Midbrain (tissue), 1 donor: ENCODE results near the gene COL20A1.
A peak's percentile ranks its signal among the peaks of the same experiment; 100 is the strongest.

Experiments
- DNase-seq: peaks from one replicate; lab custom pipeline; 2025; lab: John Stamatoyannopoulos, UW

Gene COL20A1

GRCh38 chr20:63348828-63349515 is 56.0 kb downstream of the COL20A1 start:
- DNase-seq: no peak

DNA sequence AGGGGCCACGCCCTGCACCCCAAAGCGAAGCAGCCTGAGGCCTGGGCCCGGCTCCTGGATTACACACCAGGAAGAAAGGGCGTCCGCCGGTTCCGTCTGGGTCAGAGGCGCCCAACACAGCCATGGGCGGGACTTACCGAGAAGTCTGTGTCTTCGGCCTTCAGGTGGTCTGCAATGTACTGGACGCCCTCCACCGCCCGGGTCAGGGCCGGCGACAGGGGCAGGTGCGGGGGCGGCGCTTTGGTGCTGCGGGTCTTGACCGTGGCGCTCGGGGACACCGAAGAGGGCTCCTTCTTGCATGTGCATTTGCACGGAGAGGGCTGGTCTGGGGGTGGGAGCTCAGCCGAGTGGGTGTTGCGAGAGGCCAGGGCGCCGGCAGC is 56.5 kb downstream of the COL20A1 start:
- DNase-seq: no peak

GRCh38 chr20:63350196-63350595 is 57.2 kb downstream of the COL20A1 start:
- DNase-seq: no peak

- DNase-seq: no peak
Measured at GRCh38 chr20:63350597-63351325, 57.8 kb downstream of the COL20A1 start.

GRCh38 chr20:63351326-63351700 is 58.3 kb downstream of the COL20A1 start:
- DNase-seq: no peak

GRCh38 chr20:63351811-63352591 is 59.0 kb downstream of the COL20A1 start:
- peak; percentile 62 for DNase-seq

- no peak for DNase-seq
Measured at GRCh38 chr20:63352811-63353221, 59.8 kb downstream of the COL20A1 start.

GRCh38 chr20:63354636-63355350 is 61.8 kb downstream of the COL20A1 start:
- DNase-seq: no peak

DNA sequence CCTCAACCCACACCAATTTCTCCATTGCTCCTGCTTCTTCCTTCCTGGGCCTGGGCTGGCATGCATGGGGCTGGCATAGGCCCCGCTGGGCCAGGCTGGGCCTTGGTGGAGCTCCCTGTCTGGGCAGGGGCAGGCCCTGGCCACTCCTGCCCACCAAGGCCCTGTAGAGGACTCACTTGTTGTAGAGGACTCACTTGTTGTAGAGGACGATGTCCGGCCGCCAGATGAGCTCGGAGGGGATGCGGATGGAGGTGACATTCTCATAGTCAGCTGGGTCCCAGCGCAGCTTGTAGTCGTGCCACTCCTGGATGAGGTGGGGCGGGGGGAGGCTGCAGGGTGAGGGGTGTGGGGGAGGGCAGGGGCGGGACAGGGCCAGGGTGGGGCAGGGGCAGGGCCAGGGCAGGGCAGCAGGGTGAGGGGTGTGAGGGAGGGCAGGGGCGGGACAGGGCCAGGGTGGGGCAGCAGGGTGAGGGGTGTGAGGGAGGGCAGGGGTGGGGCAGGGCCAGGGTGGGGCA is 62.9 kb downstream of the COL20A1 start:
- no peak for DNase-seq

- DNase-seq: no peak
Measured at GRCh38 chr20:63356511-63356910, 63.5 kb downstream of the COL20A1 start.

DNA sequence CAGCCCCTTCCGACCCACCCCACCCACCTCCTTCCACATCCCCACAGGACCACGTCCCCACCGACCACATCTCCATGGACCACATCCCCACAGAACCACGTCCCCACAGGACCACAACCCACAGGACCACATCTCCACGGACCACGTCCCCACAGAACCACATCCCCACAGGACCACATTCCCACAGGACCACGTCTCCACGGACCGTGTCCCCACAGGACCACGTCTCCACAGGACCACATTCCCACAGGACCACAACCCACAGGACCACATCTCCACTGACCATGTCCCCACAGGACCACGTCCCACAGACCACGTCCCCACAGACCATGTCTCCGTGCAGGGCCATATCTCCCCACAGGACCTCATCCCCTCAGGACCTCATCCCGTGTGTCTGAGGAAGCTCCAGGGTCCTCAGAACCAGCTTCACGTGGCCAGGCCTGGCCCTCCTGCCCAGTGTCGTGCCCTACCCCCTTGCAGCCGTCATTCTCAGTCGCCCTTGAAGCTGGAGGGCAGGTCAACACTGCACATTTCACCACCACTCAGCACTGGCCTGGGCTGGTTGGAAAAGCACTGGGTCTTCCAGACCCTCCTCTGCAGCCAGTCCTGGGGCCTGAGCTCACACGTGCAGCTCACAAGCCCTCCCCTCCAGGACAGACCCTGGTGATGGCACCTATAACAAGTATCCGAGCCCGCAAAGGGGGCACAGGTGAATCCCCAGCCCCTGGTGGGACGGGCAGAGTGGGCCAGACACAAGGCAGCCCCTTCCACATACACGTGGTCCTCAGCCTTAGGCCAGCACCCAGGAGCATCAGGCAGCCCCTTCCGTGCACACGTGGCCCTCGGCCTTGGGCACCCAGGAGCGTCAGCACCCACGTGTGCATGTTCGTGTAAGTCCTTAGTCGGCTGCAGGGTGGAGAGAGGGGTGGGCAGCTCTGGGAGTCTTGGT is 64.2 kb downstream of the COL20A1 start:
- DNase-seq: no peak

DNA sequence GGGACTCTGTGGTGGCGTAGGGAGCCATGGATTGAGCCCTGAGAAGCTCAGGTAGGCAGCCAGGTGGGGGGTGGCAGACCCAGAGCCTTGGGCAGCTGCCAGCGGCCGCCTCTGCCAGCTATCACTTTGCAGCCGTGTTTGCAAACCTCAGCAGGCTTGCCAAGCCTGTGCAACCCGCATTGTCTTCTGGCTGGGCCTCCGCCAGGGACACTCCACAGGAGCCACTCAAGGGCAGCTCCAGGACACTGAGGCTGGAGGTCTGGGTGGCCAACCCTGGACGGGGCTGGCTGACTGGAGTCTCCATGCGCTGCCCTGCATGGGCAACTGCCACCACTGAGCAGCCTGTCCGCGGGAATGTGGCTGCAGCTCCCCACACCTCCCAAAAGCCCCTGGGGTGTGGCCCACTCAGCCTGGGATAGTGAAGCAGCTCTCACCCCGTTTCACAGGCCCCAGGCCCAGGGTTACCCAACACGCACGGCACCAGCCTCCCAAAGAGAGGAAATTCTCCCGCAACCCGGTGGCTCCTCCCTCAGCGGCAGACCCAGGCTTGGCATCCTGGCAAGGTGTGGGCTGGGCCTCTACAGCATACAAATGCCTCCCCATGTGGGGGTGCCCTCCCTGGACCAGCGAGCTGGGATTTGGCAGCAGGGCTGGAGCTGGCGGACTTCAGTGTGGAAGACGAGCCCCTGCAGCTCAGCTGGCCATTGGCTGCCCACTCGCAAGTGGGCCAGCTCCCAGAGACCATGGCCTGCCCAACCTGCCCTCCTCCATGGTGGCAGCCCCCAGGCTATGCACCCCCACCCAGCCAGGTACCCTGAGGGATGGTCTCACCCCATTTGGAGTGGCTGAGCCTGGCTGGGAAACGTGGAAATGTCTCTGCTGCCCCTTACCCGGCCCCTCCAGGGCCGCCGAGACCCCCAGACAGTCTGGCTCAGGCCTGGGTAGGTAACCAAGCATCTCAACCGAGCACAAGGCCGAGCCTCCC is 65.2 kb downstream of the COL20A1 start:
- DNase-seq: no peak

DNA sequence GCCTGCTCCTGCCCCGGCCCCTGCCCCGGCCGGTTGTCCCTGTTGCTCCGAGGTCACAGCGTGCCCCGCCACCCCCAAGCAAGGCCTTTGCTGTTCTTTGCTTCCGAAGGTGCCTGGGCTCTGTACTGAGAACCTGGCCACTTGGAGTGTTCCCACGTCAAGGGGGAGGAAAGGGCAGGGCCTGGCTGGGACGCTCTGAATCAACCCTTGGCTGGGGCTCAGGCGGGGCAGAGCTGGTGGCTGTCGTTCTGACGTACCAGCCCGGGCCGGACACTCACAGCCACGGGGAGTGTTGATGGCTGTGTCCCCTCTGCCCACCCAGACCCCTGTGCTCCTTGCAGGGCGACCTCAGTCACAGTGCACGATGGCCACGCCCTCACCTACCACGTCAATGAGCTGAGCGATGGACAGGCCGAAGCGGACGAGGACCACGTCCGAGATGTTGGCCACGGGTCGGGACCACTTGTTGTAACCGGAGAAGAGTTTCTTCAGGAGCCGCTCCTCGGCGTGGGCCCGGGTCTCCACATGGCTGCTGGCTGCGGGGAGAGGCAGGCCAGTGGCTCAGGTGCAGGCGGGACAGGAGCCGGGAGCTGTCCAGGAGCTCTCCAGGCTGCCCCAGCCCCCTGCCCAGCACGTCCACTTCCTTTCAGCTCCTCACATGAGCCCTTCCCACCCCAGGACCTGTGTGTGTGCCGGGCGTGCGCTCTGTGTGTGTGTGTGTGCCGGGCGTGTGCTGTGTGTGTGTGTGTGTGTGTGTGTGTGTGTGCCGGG is 66.4 kb downstream of the COL20A1 start:
- DNase-seq: no peak

GRCh38 chr20:63359937-63360849 is 67.2 kb downstream of the COL20A1 start:
- no peak for DNase-seq

GRCh38 chr20:63360850-63361518 is 68.0 kb downstream of the COL20A1 start, which contains the start of gene CHRNA4:
Gene CHRNA4, minus strand, starts transcription at chr20:63361349. Its CDS starts 184 bp downstream, at chr20:63361165.
- DNase-seq: no peak

DNA sequence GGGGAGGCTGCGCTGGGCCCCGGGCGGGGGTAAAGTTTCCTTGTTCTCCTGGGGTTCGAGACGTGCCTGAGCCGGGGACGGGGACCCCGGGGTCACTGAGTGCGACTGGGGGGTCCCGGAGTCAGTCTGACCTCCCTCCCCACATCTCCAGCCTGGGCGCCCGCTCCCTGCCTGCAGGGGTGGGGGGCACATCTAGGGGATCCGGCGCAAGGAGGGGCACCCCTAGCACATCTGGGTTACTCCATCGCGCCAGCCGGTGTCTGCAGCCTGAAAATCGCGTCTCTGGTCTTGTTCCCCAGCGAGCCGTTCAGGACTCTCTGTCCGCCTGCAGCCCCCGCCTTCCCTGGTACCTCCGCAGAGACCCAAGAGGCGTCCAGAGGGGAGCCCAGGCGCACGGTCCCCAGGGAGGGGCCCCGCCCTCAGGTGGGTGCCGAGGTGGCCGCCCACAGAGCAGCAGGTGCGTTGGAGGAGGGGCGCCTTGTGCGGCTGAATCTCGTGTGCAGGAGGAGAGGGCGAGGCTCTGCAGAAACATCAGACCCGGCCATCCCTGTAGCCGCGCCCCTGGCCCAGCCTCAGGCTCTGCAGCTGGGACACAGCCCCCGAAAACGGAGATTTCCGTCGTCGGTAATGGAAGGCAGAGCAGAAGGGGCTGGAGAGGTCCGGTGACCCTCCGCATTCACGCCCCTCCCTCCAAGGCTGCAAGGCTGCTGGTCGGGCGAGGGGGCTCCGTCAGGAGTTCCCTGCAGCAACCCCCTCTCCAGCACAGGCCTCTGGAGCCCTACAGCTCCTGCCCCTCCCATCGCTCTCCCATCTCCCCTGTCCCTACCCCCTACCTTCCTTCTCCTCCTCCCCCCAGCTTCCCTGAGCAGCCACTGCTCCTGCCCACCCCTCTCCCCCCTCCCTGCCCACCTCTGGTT is 68.8 kb downstream of the COL20A1 start:
- no peak for DNase-seq
